K562 (cell line): ENCODE measurements around the gene HOXD13. TPM values are rescaled to one million over a fixed set of nuclear protein-coding genes. Genes with fewer than 3 reads are reported as not detected.

Experiments used
- BMI1 ChIP-seq: fragments of 150-350 bp; IDR thresholded peaks from 2 replicates; pipeline ENCODE4 v1.6.1; 2014; ENCODE audit warnings: low read length
- CBX2 ChIP-seq: fragments of 200-600 bp; sonication (generic); IDR thresholded peaks from one replicate; pipeline ENCODE4 v1.6.1; 2012; ENCODE audit warnings: mild to moderate bottlenecking, low read length, inconsistent platforms; ENCODE audit not compliant: insufficient read depth, poor library complexity, severe bottlenecking
- CBX5 ChIP-seq: IDR thresholded peaks from 2 replicates; pipeline ENCODE4 v1.6.1; 2014; ENCODE audit warnings: low read depth, borderline replicate concordance
- CBX8 ChIP-seq: fragments of 200-600 bp; sonication (generic); IDR thresholded peaks from 2 replicates; pipeline ENCODE4 v1.6.1; 2012; ENCODE audit warnings: borderline replicate concordance, mixed run types, low read depth, mild to moderate bottlenecking, moderate library complexity, mixed read lengths, low read length, control low read depth, inconsistent platforms; ENCODE audit not compliant: poor library complexity, severe bottlenecking; ENCODE audit errors: extremely low read depth
- CREB1 ChIP-seq, 2 experiments: sonication (generic) in 1 of 2; formaldehyde crosslinking in 1 of 2; IDR thresholded peaks; 2 replicates each; pipeline versions ENCODE4 v1.6.1 to v1.8.0; 2012 to 2022; ENCODE audit warnings: inconsistent platforms in 1 of 2, mild to moderate bottlenecking in 1 of 2, missing genetic modification reagents in 1 of 2, moderate library complexity in 1 of 2
- DDX20 ChIP-seq: fragments of 450-650 bp; IDR thresholded peaks from 2 replicates; pipeline ENCODE4 v1.6.1; 2016; ENCODE audit warnings: missing genetic modification characterization, low read depth, mild to moderate bottlenecking, missing compliant biosample characterization, moderate library complexity
- HNRNPH1 ChIP-seq: fragments of 200-400 bp; formaldehyde crosslinking; optimal IDR thresholded peaks from 2 replicates; pipeline ENCODE3; 2017; ENCODE audit warnings: low read depth, mild to moderate bottlenecking, low read length, moderate library complexity
- HOXB6 ChIP-seq: fragments of 250-450 bp; sonication (Bioruptor Pico); IDR thresholded peaks from 2 replicates; pipeline ENCODE4 v1.5.1; 2022; ENCODE audit warnings: mild to moderate bottlenecking, borderline replicate concordance
- MAFF ChIP-seq: IDR thresholded peaks from 2 replicates; pipeline ENCODE4 v1.6.1; 2012; ENCODE audit warnings: low read length, improper control_type of control experiment
- PYGO2 ChIP-seq: fragments of 450-650 bp; IDR thresholded peaks from 2 replicates; pipeline ENCODE4 v1.6.1; 2016; ENCODE audit warnings: mild to moderate bottlenecking, missing genetic modification characterization, moderate library complexity, missing compliant biosample characterization
- SMARCA4 ChIP-seq: fragments of 450-650 bp; IDR thresholded peaks from 2 replicates; pipeline ENCODE4 v1.6.1; 2016
- SPI1 ChIP-seq: IDR thresholded peaks from 2 replicates; pipeline ENCODE4 v1.6.1; 2011; ENCODE audit warnings: low read depth, low read length, control low read depth, borderline replicate concordance
- ZFP36 ChIP-seq: fragments of 150-350 bp; IDR thresholded peaks from 2 replicates; pipeline ENCODE4 v1.6.1; 2018; ENCODE audit warnings: low read length, low read depth; ENCODE audit not compliant: partially characterized antibody
- ZNF668 ChIP-seq: fragments of 250-450 bp; sonication (Bioruptor Pico); IDR thresholded peaks from 2 replicates; pipeline ENCODE4 v1.8.0; 2022; ENCODE audit warnings: mild to moderate bottlenecking, inconsistent platforms
- ZNF707 ChIP-seq: fragments of 250-450 bp; sonication (Bioruptor Pico); conservative IDR thresholded peaks from 2 replicates; pipeline ENCODE4 v1.8.0; 2022; ENCODE audit warnings: inconsistent platforms, mild to moderate bottlenecking, moderate library complexity
- polyA plus RNA-seq, 8 experiments: library from polyadenylated mRNA; depleted of rRNA in 4 of 8; stranded (reverse) in 5 of 8; unstranded in 3 of 8; fragments of >200 nt; fragmentation: Nextera tagmentation in 2 of 8; fragmentation: Illumina TruSeq in 1 of 8; extraction: Ambion mirVana in 2 of 8; extraction: Trizol in 1 of 8; gene quantifications; 2 replicates each; pipeline versions ENCODE4 v1.2.1 to v1.2.3, GENCODE V29; 2011 to 2014; ENCODE audit warnings: inconsistent platforms in 1 of 8, missing spikeins in 1 of 8
- total RNA-seq, 7 experiments: library from RNA; depleted of rRNA in 6 of 7; stranded (reverse); fragments of >200 nt in 6 of 7; fragmentation: Illumina TruSeq in 2 of 7; extraction: Trizol in 2 of 7; gene quantifications; 2 replicates each; pipeline versions ENCODE4 v1.2.1 to v1.2.3, GENCODE V29; 2011 to 2021; ENCODE audit warnings: low replicate concordance in 1 of 7
- TF ChIP-seq, protein P1 (sequence below): fragments of 250-450 bp; sonication (Bioruptor Pico); IDR thresholded peaks from 2 replicates; pipeline ENCODE4 v1.4.0; 2020; ENCODE audit warnings: mild to moderate bottlenecking, moderate library complexity
- TF ChIP-seq, protein P2 (sequence below): fragments of 250-450 bp; sonication (Bioruptor Pico); IDR thresholded peaks from 2 replicates; pipeline ENCODE4 v1.8.0; 2021; ENCODE audit warnings: borderline replicate concordance, mild to moderate bottlenecking, moderate library complexity; ENCODE audit not compliant: poor library complexity, severe bottlenecking
- TF ChIP-seq, protein P3 (sequence below): fragments of 450-650 bp; IDR thresholded peaks from 2 replicates; pipeline ENCODE4 v1.6.1; 2018; ENCODE audit not compliant: partially characterized antibody

The HOXD13 gene
- total and polyA plus RNA-seq, 9 of the 15 experiments (the other 6 are each of a cell fraction or from before 2014, with no cell fraction given) = 0.03 to 0.04 TPM; not detected in 7

DNA sequence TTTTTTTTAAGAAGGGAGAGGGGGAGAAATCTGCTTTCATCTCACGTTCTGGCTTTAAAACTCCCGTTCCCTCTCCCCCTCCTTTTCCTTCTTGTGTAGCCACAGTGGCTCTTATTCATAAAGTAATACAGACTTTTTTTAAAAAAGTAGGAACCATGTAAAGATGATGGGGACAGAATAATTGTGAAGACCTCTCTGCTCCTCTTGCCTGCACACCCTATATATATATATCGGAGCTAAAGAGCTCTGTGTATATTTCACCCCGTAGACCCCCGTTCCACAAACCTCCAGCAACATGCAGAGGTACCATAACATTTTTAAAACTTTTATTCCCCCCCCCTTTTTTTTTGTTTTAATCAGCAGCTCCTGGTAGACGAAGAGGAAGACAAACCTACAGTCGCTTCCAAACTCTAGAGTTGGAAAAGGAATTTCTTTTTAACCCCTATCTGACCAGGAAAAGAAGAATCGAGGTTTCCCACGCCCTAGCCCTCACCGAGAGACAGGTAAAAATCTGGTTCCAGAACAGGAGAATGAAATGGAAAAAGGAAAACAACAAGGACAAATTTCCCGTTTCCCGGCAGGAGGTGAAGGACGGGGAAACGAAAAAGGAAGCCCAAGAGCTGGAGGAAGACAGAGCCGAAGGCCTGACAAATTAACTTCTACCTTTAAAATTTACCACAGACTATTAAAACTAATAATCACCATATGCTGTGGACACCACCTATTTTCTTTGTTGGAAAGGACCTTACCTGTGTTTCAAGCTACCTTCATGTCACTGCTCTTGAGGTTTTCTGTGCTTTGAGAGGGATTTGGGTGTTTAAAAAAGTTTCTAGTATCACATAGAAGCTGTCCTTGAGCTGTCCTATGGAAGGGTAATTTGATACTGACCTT is 38.7 kb downstream of the HOXD13 start (continued):
- TF ChIP-seq PYGO2 (tag) = no peak
- no peak for TF ChIP-seq DDX20 (tag)
- peak; percentile 99 for TF ChIP-seq CBX2
- TF ChIP-seq HOXB6 (CRISPR knock-in tag) = no peak
- TF ChIP-seq CREB1 (IDR thresholded peaks at IDR 0.05) = no peak
- no peak for TF ChIP-seq CREB1 (CRISPR knock-in tag; IDR thresholded peaks at IDR 0.05)
- TF ChIP-seq ZFP36 = peak; percentile 40
- TF ChIP-seq, protein P1, sequence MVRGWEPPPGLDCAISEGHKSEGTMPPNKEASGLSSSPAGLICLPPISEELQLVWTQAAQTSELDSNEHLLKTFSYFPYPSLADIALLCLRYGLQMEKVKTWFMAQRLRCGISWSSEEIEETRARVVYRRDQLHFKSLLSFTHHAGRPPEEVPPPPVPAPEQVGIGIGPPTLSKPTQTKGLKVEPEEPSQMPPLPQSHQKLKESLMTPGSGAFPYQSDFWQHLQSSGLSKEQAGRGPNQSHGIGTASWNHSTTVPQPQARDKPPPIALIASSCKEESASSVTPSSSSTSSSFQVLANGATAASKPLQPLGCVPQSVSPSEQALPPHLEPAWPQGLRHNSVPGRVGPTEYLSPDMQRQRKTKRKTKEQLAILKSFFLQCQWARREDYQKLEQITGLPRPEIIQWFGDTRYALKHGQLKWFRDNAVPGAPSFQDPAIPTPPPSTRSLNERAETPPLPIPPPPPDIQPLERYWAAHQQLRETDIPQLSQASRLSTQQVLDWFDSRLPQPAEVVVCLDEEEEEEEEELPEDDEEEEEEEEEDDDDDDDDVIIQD (CRISPR knock-in tag) = no peak
- TF ChIP-seq ZNF668 (CRISPR knock-in tag) = no peak
- TF ChIP-seq HNRNPH1 = no peak
- peak; percentile 85 for TF ChIP-seq CBX8
- TF ChIP-seq CBX5 = no peak
- TF ChIP-seq BMI1 = peak; percentile 34
- no peak for TF ChIP-seq ZNF707 (CRISPR knock-in tag)
- TF ChIP-seq, protein P2, sequence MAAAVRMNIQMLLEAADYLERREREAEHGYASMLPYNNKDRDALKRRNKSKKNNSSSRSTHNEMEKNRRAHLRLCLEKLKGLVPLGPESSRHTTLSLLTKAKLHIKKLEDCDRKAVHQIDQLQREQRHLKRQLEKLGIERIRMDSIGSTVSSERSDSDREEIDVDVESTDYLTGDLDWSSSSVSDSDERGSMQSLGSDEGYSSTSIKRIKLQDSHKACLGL (CRISPR knock-in tag) = no peak
- no peak for TF ChIP-seq SPI1
- TF ChIP-seq SMARCA4 = no peak
- no peak for TF ChIP-seq MAFF
- TF ChIP-seq, protein P3, sequence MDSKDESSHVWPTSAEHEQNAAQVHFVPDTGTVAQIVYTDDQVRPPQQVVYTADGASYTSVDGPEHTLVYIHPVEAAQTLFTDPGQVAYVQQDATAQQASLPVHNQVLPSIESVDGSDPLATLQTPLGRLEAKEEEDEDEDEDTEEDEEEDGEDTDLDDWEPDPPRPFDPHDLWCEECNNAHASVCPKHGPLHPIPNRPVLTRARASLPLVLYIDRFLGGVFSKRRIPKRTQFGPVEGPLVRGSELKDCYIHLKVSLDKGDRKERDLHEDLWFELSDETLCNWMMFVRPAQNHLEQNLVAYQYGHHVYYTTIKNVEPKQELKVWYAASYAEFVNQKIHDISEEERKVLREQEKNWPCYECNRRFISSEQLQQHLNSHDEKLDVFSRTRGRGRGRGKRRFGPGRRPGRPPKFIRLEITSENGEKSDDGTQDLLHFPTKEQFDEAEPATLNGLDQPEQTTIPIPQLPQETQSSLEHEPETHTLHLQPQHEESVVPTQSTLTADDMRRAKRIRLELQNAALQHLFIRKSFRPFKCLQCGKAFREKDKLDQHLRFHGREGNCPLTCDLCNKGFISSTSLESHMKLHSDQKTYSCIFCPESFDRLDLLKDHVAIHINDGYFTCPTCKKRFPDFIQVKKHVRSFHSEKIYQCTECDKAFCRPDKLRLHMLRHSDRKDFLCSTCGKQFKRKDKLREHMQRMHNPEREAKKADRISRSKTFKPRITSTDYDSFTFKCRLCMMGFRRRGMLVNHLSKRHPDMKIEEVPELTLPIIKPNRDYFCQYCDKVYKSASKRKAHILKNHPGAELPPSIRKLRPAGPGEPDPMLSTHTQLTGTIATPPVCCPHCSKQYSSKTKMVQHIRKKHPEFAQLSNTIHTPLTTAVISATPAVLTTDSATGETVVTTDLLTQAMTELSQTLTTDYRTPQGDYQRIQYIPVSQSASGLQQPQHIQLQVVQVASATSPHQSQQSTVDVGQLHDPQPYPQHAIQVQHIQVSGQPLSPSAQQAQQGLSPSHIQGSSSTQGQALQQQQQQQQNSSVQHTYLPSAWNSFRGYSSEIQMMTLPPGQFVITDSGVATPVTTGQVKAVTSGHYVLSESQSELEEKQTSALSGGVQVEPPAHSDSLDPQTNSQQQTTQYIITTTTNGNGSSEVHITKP = peak; percentile 54
- TF ChIP-seq, all 486 proteins: peak for 7
